Hepatocyte (in vitro differentiated cells): ENCODE results near the gene RPN2. TPM values are rescaled to one million over a fixed set of nuclear protein-coding genes. Genes with fewer than 3 reads are reported as not detected.

ENCODE experiments used
- DNase-seq: peaks from one replicate; pipeline ENCODE4 v3.0.0-alpha.2; 2016; ENCODE audit warnings: low spot score
- H2AFZ ChIP-seq: fragments of 200-600 bp; sonication (generic); 2 replicates; pipeline ENCODE4 v1.6.0; 2016; ENCODE audit warnings: antibody characterized with exemption, mild to moderate bottlenecking
- H3K27ac ChIP-seq: fragments of 200-600 bp; sonication (generic); 2 replicates; pipeline ENCODE4 v1.5.1; 2016; ENCODE audit warnings: mild to moderate bottlenecking
- H3K27me3 ChIP-seq: fragments of 200-600 bp; sonication (generic); 2 replicates; pipeline ENCODE4 v1.6.1; 2016
- H3K36me3 ChIP-seq: fragments of 200-600 bp; sonication (generic); replicated peaks from 2 replicates; pipeline ENCODE4 v1.5.1; 2016; ENCODE audit warnings: low read depth; ENCODE audit not compliant: insufficient read depth
- H3K4me1 ChIP-seq: fragments of 200-600 bp; sonication (generic); 2 replicates; pipeline ENCODE4 v1.5.1; 2016; ENCODE audit warnings: mild to moderate bottlenecking, moderate library complexity; ENCODE audit not compliant: insufficient read depth
- H3K4me2 ChIP-seq: fragments of 200-600 bp; sonication (generic); 2 replicates; pipeline ENCODE4 v1.6.0; 2016
- H3K4me3 ChIP-seq: fragments of 200-600 bp; sonication (generic); 2 replicates; pipeline ENCODE4 v1.5.1; 2016; ENCODE audit warnings: mild to moderate bottlenecking
- H3K79me2 ChIP-seq: fragments of 200-600 bp; sonication (generic); 2 replicates; pipeline ENCODE4 v1.6.0; 2017; ENCODE audit warnings: mild to moderate bottlenecking
- H3K9me2 ChIP-seq: fragments of 200-600 bp; sonication (generic); replicated peaks from 2 replicates; pipeline ENCODE4 v1.6.0; 2017; ENCODE audit warnings: mild to moderate bottlenecking; ENCODE audit not compliant: insufficient read depth
- H3K9me3 ChIP-seq: fragments of 200-600 bp; sonication (generic); 2 replicates; pipeline ENCODE4 v1.5.1; 2016; ENCODE audit warnings: low read depth, mild to moderate bottlenecking
- H4K20me1 ChIP-seq: fragments of 200-600 bp; sonication (generic); 2 replicates; pipeline ENCODE4 v1.6.0; 2016; ENCODE audit warnings: mild to moderate bottlenecking; ENCODE audit not compliant: insufficient read depth, poor library complexity, severe bottlenecking
- EZH2 ChIP-seq: fragments of 200-600 bp; sonication (generic); IDR thresholded peaks from 2 replicates; pipeline ENCODE4 v1.6.1; 2016; ENCODE audit warnings: antibody characterized with exemption, mild to moderate bottlenecking, borderline replicate concordance
- EZH2phosphoT487 ChIP-seq: fragments of 200-600 bp; sonication (generic); IDR thresholded peaks from one replicate; pipeline ENCODE4 v1.6.1; 2018; ENCODE audit warnings: antibody characterized with exemption, mild to moderate bottlenecking, low read depth, moderate library complexity; ENCODE audit not compliant: unreplicated experiment, severe bottlenecking
- WGBS: methylation state at CpG from one replicate; pipeline ENCODE4 v1.1.6; 2016; ENCODE audit warnings: low lambda C conversion rate; ENCODE audit errors: missing lambda C conversion rate; 5-methylcytosine and 5-hydroxymethylcytosine counted together
- polyA plus RNA-seq: library from polyadenylated mRNA; unstranded; fragments of >200 nt; fragmentation: Nextera tagmentation; extraction: Ambion mirVana; gene quantifications from 2 replicates; pipeline ENCODE4 v1.2.1, GENCODE V29; 2016
- total RNA-seq: library from RNA; depleted of rRNA; stranded (reverse); fragments of >200 nt; gene quantifications from 2 replicates; pipeline ENCODE4 v1.2.3, GENCODE V29; 2014
- TF ChIP-seq, protein P1 (sequence below): fragments of 200-600 bp; sonication (generic); IDR thresholded peaks from 2 replicates; pipeline ENCODE4 v1.5.1; 2016; ENCODE audit warnings: antibody characterized with exemption, mild to moderate bottlenecking; ENCODE audit not compliant: poor library complexity

Gene RPN2
- total and polyA plus RNA-seq, 2 experiments from 2014 or later = 325 to 350 TPM

DNA sequence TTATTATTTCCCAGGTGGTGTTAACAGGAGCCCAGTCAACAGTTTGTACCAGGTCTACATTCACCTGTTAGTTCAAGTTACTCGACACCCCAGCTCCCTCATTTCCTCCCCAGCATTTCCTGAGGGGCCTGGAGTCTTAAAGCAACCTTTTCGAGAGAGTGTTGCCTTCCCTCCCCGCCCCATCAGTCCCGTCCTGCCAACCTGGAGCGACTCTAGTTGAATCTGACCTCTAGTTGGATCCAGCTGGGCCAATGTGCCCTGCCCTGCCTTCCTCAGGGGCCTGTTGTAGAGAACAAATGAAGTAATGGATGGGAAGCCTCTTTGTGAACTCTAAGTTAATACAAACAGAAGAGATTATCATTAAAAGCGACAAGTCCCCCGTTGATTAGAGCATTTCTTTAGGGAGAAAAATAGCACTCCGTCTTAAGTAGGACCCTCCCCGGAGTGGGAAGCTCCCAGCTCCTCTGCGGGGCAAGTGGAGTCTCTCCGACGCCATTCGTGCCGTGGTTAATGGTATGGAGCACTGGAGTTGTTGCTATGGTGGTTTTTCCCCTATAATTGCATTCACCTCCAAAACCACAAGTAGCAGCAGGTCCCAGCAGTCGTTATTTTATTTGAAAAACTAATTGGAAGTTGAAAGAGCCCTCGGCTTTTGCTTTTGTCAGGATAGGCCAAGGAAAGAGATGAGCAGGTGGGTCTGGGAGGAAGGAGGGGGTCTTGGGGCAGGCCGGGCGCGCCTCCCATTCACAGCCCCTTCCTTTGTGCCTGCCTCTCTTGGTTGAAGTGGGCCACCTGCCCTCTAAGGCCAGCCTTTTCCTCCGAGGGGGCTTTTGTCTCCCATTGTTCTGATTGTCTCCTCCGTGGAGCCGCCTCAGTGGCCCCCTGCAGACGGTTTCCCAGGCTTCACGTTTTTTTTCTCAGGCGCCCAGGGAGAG, 66.4 kb downstream of the RPN2 start:
- Histone ChIP-seq H3K4me2 (no peak overlapping the region), H3K36me3 (peaks cover 8% of the 10 kb centered on the region)
- no peak for DNase-seq

DNA sequence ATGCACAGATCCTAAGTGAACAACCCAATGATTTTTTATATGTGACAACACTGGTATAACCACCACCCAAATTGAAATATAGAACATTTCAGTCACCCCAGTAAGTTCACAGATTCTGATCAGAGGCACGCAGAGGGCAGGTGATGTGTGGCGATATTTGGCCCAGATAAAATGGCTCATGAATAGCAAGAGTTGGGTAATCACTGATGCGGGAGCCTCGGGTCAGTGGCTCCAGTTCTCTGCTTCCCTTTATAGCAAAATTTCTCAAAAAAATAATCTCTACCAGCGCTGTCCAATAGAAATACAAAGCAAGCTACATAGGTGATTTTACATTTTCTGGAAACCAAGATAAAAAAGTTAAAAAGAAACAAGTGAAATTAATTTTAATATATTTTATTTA, 67.6 kb downstream of the RPN2 start:
- TF ChIP-seq, protein P1, sequence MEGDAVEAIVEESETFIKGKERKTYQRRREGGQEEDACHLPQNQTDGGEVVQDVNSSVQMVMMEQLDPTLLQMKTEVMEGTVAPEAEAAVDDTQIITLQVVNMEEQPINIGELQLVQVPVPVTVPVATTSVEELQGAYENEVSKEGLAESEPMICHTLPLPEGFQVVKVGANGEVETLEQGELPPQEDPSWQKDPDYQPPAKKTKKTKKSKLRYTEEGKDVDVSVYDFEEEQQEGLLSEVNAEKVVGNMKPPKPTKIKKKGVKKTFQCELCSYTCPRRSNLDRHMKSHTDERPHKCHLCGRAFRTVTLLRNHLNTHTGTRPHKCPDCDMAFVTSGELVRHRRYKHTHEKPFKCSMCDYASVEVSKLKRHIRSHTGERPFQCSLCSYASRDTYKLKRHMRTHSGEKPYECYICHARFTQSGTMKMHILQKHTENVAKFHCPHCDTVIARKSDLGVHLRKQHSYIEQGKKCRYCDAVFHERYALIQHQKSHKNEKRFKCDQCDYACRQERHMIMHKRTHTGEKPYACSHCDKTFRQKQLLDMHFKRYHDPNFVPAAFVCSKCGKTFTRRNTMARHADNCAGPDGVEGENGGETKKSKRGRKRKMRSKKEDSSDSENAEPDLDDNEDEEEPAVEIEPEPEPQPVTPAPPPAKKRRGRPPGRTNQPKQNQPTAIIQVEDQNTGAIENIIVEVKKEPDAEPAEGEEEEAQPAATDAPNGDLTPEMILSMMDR = no peak
- TF ChIP-seq EZH2phosphoT487 (no peak), EZH2 (no peak)
- no peaks in the 10 kb centered on the region for H3K4me1 ChIP-seq
- H3K27ac ChIP-seq = no peak overlapping the region
- H3K9me2 ChIP-seq = no peaks in the 10 kb centered on the region
- H2AFZ ChIP-seq = no peak overlapping the region
- DNase-seq = no peak
- 97% methylated on average over 5 of the region's 5 CpGs for WGBS
- no peaks in the 10 kb centered on the region for H4K20me1 ChIP-seq
- H3K79me2 ChIP-seq = no peaks in the 10 kb centered on the region
- no peak overlapping the region for H3K4me3 ChIP-seq
- no peaks in the 10 kb centered on the region for H3K9me3 ChIP-seq
- no peaks in the 10 kb centered on the region for H3K27me3 ChIP-seq
- no peaks in the 10 kb centered on the region for H3K36me3 ChIP-seq
- no peak overlapping the region for H3K4me2 ChIP-seq

More for the DNA sequence above, 66.4 kb downstream of the RPN2 start:
- no peak overlapping the region for H3K4me3 ChIP-seq
- no peak overlapping the region for H2AFZ ChIP-seq
- H3K4me1 ChIP-seq = no peaks in the 10 kb centered on the region
- H3K9me2 ChIP-seq = no peaks in the 10 kb centered on the region
- H3K27me3 ChIP-seq = no peaks in the 10 kb centered on the region
- no peak overlapping the region for H3K27ac ChIP-seq
- H3K9me3 ChIP-seq = no peaks in the 10 kb centered on the region
- TF ChIP-seq EZH2phosphoT487 = no peak
- TF ChIP-seq, protein P1 = no peak
- no peak for TF ChIP-seq EZH2
- H4K20me1 ChIP-seq = no peaks in the 10 kb centered on the region
- no peaks in the 10 kb centered on the region for H3K79me2 ChIP-seq
- 85% methylated on average over 25 of the region's 25 CpGs for WGBS

DNA sequence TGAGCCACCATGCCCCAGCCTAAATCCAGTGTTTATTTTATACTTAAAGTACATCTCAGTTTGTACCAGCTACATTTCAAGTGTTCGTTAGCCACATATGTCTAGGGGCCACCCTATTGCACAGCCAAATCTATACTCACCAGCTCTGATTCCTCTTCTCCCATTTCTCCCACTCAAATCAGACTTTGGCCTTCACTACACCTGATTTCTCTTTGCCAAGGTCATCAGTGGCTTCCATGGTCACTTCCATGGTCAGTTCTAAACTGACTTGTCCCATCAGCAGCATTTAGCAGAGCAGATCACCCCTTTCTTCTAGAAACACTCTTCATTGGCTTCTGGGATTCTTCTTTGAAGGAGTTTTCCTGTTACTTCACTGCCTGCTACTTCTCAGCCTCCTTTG, 68.4 kb downstream of the RPN2 start:
- no peaks in the 10 kb centered on the region for H3K79me2 ChIP-seq
- H3K4me2 ChIP-seq = no peak overlapping the region
- no peaks in the 10 kb centered on the region for H3K9me3 ChIP-seq
- no peak for DNase-seq
- no peak overlapping the region for H3K27ac ChIP-seq
- no peaks in the 10 kb centered on the region for H3K27me3 ChIP-seq
- WGBS = 74% methylated on average over 1 of the region's 1 CpG
- H4K20me1 ChIP-seq = no peaks in the 10 kb centered on the region
- no peak overlapping the region for H3K4me3 ChIP-seq
- no peak overlapping the region for H2AFZ ChIP-seq
- TF ChIP-seq, protein P1 = no peak
- TF ChIP-seq EZH2 = no peak
- TF ChIP-seq EZH2phosphoT487 = no peak
- H3K9me2 ChIP-seq = no peaks in the 10 kb centered on the region
- H3K4me1 ChIP-seq = no peaks in the 10 kb centered on the region
- no peaks in the 10 kb centered on the region for H3K36me3 ChIP-seq
